KBM-7 (cell line): ENCODE measurements around the gene KRTAP4-4.
"Not testable (repeated sequence)": the region's sequence is repeated elsewhere in the genome, so short reads cannot be mapped to it uniquely, and the experiment has no call there.

Source experiments
- DNase-seq: peaks from one replicate; pipeline ENCODE4 v3.0.0-alpha.2; 2015
- in situ Hi-C: fragments of 300-500 bp; cut with MboI; formaldehyde crosslinking; loops from 2 replicates; pipeline ENCODE4 v1.14.3; 2020; ENCODE audit warnings: low sequenced_read_pairs, low pct_unique_long_range_greater_than_20kb, mixed read lengths

Gene KRTAP4-4

DNA sequence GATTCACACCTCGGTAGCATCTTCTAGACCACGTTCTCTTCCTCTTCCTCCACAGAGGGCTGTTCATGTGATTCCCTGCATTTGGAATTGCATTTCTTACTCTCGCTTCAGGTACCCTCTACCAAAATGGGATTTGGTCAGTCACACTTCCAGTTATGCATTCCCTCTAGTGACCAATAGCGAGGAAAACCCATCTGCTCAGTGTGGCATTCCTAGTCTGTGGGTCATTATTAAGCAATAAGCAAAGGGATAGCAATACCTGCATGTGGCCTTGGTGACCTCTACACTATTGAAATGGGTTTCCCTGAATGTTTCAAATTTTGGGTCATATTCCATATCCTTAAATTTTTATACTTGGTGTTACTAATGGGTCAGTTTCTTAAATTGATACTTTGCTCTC, 10.5 kb downstream of the KRTAP4-4 start:
- in situ Hi-C loops, result no loop called here
- DNase-seq, result no peak

DNA sequence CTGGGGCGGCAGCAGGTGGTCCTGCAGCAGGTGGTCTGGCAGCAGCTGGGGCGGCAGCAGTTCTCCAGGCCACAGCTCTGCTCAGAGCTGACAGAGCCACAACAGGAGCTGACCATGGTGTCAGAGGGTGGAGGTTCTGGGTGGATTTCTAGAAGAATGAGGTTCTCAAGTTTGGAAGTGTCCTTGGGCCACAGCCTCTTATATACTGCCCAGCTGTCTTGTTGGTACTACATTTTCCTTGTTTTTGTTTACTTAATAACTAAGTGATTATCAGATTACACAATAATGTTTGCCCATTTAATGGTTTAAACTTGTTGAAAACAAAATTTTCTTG, 10.9 kb downstream of the KRTAP4-4 start, which contains the start of gene KRTAP4-5:
Gene KRTAP4-5 (minus strand): TSS at position 174 of the 334 bp plus-strand sequence. CDS start 58 bp downstream, at position 116.
- in situ Hi-C loops, result no loop called here
- DNase-seq, result no peak

DNA sequence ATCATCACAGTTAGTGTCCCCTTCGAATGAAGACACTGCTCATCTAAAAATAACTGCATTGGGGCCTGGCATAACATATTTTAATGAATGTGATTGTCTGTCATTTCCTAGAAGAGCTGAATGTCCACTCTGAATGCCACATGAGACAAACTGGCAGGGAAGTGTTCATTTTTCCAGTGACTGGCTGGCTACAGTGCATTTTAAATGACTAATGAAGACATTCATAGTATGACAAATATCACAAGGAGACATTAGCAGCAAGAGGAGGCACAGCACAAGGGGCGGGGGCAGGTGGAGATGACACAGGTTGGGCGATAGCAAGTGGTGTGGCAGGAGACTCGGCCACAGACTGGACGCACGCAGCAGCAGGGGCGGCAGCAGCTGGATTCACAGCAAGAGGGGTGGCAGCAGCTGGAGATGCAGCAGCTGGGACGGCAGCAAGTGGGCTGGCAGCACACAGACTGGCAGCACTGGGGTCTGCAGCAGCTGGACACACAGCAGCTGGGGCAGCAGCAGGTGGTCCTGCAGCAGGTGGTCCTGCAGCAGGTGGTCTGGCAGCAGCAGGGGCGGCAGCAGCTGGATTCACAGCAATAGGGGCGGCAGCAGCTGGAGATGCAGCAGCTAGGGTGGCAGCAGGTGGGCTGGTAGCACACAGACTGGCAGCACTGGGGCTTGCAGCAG, 11.4 kb downstream of the KRTAP4-4 start:
- DNase-seq, in situ Hi-C loops: not testable (repeated sequence)

DNA sequence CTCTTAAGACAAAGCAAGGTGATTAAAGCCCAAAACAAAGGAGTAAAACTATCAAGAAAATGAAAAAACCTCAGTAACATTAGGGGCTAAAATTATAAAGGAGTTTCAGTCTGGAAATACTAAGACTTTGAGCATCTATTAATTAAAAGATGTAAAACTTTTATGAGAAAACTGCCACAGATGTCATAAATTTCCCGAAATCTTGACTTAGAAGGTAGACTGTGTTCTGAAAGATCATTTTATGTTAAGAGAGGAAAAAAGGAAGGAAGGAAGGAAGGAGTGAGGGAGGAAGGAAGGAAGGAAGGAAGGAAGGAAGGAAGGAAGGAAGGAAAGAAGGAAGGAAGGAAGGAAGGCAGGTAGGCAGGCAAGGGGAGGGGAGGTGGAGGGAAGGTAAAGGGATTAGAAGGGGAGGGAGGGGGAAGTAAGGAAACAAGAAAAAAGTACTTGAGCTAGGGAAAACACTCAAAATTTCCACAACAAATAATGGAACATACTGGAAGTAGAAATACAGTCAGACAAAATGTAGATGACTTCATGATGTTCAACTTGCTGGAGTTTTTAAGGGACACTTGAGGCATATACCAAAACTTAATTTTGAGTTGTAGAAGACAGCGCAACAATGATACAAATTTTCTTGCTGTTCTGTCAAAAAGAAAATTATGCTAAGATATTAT, 12.9 kb downstream of the KRTAP4-4 start:
- in situ Hi-C loops, result no loop called here
- no peak for DNase-seq

DNA sequence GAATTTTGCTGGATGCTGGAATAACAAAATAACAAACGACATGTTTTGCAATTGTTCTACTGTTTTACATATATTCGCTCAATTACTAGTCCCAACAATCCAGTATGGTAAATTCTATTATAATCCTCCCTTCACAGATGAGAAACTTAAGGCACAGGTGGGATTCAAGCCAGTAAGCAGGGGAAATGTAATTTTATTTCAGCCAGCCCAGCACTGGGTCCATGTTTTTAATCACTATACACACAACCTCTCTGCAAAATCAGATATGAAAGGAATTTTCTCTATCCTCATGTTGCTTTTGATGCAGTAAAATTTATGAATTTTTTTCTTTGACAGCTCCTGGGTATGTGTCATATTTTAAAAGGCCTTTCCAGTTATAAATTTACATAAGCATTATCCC, 15.3 kb downstream of the KRTAP4-4 start:
- in situ Hi-C loops, result no loop called here
- no peak for DNase-seq

DNA sequence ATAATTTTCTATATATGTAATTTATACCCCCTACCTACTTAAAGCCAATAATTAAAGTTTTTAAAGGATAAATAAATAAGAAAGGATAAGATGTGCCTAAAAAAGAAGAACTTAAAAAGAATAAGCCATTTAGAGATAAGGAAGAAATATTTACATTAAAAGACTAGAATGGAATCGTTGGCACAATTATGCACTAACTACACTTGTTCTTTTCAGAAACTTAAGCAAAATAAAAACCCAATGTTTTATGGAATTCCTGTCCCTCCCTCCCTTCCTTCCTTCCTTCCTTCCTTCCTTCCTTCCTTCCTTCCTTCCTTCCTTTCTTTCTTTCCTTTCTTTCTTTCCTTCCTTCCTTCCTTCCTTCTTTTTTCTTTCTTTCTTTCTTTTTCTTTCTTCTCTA, 15.7 kb downstream of the KRTAP4-4 start:
- no peak for DNase-seq
- in situ Hi-C loops, result no loop called here

DNA sequence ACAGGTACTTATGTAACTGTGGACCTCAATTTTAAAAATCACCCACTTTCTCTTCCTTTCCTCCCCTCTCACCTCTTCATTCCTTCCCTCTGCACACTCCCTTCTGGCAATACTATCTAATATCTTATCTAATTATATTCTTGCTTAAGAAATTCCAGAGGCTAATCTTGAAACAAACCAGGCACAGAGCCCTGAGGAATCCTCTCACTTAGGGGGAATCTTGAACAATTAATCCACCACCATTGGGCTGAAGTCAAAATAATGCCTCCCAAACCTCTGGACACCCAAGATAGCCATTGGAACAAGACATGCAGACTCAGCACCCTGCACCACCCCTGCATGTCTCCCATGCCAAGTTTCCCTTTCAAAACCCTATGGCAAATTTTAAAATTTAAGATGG, 19.2 kb downstream of the KRTAP4-4 start:
- in situ Hi-C loops, result no loop called here
- no peak for DNase-seq

DNA sequence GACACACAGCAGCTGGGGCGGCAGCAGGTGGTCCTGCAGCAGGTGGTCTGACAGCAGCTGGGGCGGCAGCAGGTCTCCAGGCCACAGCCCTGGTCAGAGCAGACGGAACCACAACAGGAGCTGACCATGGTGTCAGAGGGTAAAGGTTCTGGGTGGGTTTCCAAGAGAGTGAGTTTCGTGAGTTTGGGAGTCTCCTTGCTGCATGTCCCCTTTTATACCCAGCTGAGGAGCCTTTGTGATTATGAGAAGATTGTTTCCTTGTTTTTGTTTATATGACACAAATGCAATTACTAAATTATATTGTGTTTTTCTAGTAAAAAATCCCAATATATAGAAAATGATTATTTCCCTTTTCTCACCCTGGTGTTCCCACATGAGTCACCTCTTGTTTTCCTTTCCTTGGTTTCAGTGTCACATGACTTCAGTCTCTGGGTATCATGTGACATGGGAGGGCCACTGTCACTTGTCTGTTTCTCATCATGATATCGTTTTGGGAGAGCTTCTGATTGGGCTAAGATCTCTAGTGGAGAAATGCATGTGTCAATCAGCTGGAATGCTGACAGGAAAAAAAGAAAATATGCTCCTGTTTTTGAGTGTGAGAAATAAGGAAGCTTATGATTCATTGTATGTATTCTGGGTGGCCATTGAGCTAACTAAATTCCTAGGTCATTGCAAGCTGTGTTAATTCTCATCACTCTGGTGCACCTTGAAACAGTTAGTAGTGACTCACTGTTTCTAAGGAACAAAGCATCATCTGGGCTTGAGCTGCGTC, 20.0 kb downstream of the KRTAP4-4 start, which contains the start of gene KRTAP4-6:
Gene KRTAP4-6 (minus strand): TSS at position 185 of the 772 bp plus-strand sequence. CDS start 57 bp downstream, at position 128.
- in situ Hi-C loops, result no loop called here
- DNase-seq, result no peak

DNA sequence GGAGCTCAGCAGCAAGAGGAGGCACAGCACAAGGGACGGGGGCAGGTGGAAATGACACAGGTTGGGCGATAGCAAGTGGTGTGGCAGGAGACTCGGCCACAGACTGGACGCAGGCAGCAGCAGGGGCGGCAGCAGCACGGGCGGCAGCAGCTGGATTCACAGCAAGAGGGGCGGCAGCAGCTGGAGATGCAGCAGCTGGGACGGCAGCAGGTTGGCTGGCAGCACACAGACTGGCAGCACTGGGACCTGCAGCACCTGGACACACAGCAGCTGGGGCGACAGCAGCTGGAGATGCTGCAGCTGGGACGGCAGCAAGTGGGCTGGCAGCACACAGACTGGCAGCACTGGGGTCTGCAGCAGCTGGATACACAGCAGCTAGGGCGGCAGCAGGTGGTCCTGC, 20.7 kb downstream of the KRTAP4-4 start:
- in situ Hi-C loops, DNase-seq: not testable (repeated sequence)

DNA sequence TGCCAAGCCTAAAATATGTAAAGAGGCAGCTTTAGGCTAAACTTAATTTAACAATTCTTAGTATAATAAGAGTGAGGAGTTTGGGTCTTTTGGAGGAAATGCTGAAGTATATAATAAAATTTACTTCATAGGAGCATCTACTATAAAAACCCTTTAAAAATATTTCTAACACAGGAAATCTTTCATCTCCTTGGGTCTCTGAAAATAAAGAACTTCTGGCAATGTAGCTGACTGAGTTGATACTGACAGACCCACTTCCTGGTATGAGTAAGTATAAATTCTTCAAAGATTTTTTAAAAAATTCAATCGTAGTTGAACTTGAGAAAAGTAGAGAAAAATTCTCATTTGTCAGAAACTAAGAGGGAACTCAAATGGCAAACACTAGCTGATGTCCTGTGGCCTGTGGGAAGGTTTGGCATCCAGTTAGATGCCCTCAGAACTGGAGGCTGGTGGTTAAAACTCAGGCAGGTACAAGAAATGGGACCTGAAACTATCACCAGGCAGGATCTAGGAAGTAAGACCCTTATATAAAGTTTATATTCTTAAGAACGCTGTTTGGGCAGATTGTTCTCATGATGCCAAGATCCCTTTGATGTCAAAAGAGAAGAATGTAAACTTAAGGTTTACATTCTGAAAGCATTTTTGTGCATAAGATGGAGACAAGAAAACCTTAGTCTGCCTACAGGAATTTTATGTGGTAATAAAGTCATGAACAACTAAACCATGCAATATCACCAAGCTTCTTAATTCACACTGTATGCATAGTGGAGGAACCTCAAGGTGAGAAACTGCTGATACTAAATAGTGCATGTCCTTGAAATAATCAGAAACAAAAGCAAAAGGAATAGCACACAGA, 26.4 kb downstream of the KRTAP4-4 start:
- in situ Hi-C loops, result no loop called here
- no peak for DNase-seq

DNA sequence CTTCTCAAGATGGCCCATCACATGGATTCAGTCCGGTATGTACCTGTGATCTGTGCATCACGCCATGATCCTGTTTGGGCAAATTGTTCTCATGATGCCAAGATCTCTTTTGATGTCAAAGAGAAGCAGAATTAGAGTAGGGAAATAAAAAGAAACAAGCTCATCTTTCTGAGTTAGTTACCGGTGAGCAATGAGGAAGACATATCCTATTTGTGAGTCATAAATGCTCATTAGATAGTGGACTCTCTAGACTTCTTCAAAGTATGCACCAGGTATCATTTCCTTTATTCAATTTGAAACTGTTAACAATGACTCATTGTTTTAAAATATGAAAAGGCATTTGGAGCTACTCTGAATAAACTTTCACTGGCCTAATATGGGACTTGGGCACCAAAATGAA, 28.6 kb downstream of the KRTAP4-4 start:
- no peak for DNase-seq
- in situ Hi-C loops, result no loop called here

DNA sequence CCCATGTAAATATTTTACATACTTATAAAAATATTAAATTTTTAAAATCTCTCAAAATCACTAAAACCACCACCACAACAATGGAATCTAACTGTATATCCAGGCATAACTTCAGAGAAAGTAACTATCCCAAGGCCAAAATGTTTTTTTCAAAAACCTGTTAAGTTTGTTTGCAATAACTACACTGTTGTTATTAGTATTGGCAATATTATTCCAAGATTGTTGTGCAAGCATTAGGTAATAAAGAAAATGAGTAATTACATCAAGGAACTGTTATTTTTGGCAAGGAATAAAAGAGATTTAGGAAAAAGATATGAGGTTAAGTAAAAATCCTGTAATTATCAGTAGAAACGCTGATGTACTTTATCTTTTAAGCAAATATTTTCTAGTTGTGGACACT, 33.2 kb downstream of the KRTAP4-4 start:
- in situ Hi-C loops, result no loop called here
- no peak for DNase-seq

DNA sequence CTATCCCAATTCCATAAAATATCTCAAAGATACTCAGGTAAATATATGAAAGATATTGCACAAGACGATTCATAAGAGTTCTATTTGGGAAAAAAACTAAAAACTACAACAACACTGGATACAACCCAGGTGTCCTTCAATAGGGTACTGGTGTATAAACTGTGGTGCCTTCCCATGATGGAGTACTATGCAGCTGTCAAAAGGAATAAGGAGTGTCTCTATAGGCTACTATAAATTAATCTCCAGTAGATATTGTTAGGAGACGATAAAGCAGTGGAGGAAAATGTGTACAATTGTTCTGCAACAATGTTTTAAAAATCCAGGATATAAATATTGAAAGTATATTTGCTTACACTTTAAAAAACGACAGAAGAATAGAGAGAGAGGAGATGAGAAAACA, 34.1 kb downstream of the KRTAP4-4 start:
- in situ Hi-C loops, result no loop called here
- no peak for DNase-seq

DNA sequence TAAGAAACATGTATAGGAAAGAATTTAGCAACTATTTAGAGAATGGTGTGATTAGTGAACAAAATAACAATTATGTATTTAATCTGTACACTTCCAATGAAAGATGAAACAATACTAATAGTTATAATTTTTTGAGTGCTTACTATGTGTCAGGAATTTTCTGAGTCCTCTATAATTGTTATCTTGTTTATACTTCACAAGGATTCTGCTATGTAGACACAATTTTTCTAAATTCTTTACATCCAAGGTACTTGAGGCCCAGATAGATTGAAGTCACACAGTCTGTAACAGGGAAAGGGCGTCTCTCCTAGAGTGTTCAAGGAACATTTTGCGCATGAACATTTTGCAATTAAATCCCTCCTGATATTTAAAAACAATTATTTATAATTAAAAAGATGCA, 35.5 kb downstream of the KRTAP4-4 start:
- DNase-seq, result no peak
- in situ Hi-C loops, result no loop called here

DNA sequence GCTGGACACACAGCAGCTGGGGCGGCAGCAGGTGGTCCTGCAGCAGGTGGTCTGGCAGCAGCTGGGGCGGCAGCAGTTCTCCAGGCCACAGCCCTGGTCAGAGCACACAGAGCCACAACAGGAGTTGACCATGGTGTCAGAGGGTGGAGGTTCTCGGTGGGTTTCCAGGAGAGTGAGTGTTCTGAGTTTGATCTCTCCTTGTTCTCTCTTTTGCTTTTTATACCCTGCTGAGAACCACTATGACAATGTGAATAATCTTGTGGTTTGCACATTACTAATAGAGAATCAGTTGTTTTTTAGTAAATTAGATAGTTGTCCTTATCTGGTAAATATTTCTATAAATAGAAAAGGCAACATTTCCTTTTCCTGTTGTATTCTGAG, 36.6 kb downstream of the KRTAP4-4 start, which contains the start of gene KRTAP4-12:
Gene KRTAP4-12 (minus strand): TSS at position 192 of the 381 bp plus-strand sequence. CDS start 60 bp downstream, at position 132.
- DNase-seq, in situ Hi-C loops: not testable (repeated sequence)

DNA sequence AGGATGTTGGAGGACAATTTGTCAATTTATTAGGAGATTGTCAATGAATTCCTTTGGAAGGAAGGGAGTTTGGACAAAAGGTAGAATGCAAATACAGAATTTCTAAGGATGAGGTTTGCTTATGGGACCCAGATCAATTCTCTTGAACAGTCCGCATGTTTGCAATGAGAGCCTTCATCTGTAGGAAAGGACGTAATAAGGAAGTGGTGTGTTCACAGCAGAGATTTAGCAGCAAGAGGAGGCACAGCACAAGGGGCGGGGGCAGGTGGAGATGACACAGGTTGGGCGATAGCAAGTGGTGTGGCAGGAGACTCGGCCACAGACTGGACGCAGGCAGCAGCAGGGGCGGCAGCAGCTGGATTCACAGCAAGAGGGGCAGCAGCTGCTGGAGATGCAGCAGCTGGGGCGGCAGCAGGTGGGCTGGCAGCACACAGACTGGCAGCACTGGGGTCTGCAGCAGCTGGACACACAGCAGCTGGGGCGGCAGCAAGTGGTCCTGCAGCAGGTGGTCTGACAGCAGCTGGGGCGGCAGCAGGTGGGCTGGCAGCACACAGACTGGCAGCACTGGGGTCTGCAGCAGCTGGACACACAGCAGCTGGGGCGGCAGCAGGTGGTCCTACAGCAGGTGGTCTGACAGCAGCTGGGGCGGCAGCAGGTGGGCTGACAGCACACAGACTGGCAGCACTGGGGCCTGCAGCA, 37.1 kb downstream of the KRTAP4-4 start:
- DNase-seq, in situ Hi-C loops: not testable (repeated sequence)

DNA sequence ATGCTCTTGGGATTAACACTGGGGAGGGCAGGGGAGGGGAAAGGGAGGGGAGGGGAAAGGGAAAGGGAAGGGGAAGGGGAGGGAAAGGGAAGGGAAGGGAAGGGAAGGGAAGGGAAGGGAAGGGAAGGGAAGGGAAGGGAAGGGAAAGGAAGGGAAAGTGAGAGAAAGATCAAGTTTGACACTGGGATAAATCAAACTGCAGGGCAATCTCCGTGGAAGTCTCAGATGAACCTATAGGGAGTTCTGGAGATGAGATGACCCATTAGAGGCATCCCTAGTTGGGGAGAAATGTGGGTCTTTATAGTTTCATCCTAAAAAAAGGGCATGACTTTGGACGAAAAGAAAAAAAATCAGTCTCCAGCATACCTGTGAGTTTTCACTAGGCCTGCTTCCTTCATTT, 38.8 kb downstream of the KRTAP4-4 start:
- in situ Hi-C loops, result no loop called here
- no peak for DNase-seq
